ENCODE data around the gene CPA4. TPM values are rescaled to one million over a fixed set of nuclear protein-coding genes. Genes with fewer than 3 reads are reported as not detected.
"Not testable (repeated sequence)": the region's sequence is repeated elsewhere in the genome, so short reads cannot be mapped to it uniquely, and the experiment has no call there.

CPA4 gene
- polyA plus RNA-seq (8.9 and 9.2 TPM in 2 replicates), polyA minus RNA-seq (1.2 and 3.8 TPM in 2 replicates)

- Histone ChIP-seq H3K9ac (ENCODE audit: low read length) (no peak within 1 kb of the TSS), H3K79me2 (replicated peaks; ENCODE audit: insufficient read depth, low read length) (no peaks in the 10 kb centered on the region)
Measured at GRCh38 chr7:130292682-130293257, at the start of gene CPA4. Gene CPA4 (plus strand): TSS chr7:130293161. CDS start chr7:130293181, 20 bp downstream.

GRCh38 chr7:130243486-130243885 is 49.5 kb upstream of the CPA4 start:
- H3K4me3 ChIP-seq (ENCODE audit: low read length); H3K79me2 ChIP-seq (replicated peaks; ENCODE audit: insufficient read depth, low read length); H3K9me3 ChIP-seq (ENCODE audit: low read length); H3K36me3 ChIP-seq (ENCODE audit: insufficient read depth, low read length); H3K27me3 ChIP-seq (ENCODE audit: insufficient read depth, low read depth, low read length); H3K4me2 ChIP-seq (ENCODE audit: low read length); H2AFZ ChIP-seq (ENCODE audit: low read depth, low read length); H3F3A ChIP-seq (ENCODE audit: insufficient read depth, low read length, poor library complexity, severe bottlenecking); H3K27ac ChIP-seq (ENCODE audit: low read length); H4K20me1 ChIP-seq (ENCODE audit: insufficient read depth); H3K9ac ChIP-seq (ENCODE audit: low read length); H3K9me2 ChIP-seq (ENCODE audit: insufficient read depth, low read length): not testable (repeated sequence)

More at GRCh38 chr7:130292682-130293257, at the start of gene CPA4:
- no peak within 1 kb of the TSS for H3K4me2 ChIP-seq (ENCODE audit: low read length)
- no peaks in the 10 kb centered on the region for H3K27me3 ChIP-seq (ENCODE audit: insufficient read depth, low read depth, low read length)
- H3K4me3 ChIP-seq (ENCODE audit: low read length) = no peak within 1 kb of the TSS
- no peaks in the 10 kb centered on the region for H4K20me1 ChIP-seq (ENCODE audit: insufficient read depth)
- H3K36me3 ChIP-seq (ENCODE audit: insufficient read depth, low read length) = no peaks in the 10 kb centered on the region
- no peak within 1 kb of the TSS for H2AFZ ChIP-seq (ENCODE audit: low read depth, low read length)
- H3K27ac ChIP-seq (ENCODE audit: low read length) = peak within 1 kb of the TSS; percentile 57
- H3F3A ChIP-seq (ENCODE audit: insufficient read depth, low read length, poor library complexity, severe bottlenecking) = no peaks in the 10 kb centered on the region
- TF ChIP-seq RAD21 (conservative IDR thresholded peaks at IDR 0.05) (no peak), REST (IDR thresholded peaks at IDR 0.05; ENCODE audit: borderline replicate concordance) (no peak), EP300 (conservative IDR thresholded peaks at IDR 0.05; ENCODE audit: poor library complexity, severe bottlenecking) (no peak), MXI1 (conservative IDR thresholded peaks at IDR 0.05; ENCODE audit: poor library complexity, severe bottlenecking) (no peak), EZH2 (IDR thresholded peaks at IDR 0.05; ENCODE audit: borderline replicate concordance, insufficient read depth, low read length, poor library complexity, severe bottlenecking) (no peak), TAF1 (IDR thresholded peaks at IDR 0.05; ENCODE audit: low read depth) (no peak), POLR2AphosphoS5 (IDR thresholded peaks at IDR 0.05) (no peak), CTCF (IDR thresholded peaks at IDR 0.05; ENCODE audit: poor library complexity, severe bottlenecking) (no peak), SMC3 (conservative IDR thresholded peaks at IDR 0.05; ENCODE audit: poor library complexity) (no peak)
- no peaks in the 10 kb centered on the region for H3K9me2 ChIP-seq (ENCODE audit: insufficient read depth, low read length)
- no peaks in the 10 kb centered on the region for H3K9me3 ChIP-seq (ENCODE audit: low read length)

GRCh38 chr7:130246491-130246890 is 46.5 kb upstream of the CPA4 start:
- not testable (repeated sequence) for H3K9me3 ChIP-seq (ENCODE audit: low read length); H3K4me2 ChIP-seq (ENCODE audit: low read length); H2AFZ ChIP-seq (ENCODE audit: low read depth, low read length)

GRCh38 chr7:130248842-130249241 is 44.1 kb upstream of the CPA4 start:
- H3K27ac ChIP-seq (ENCODE audit: low read length); H3K36me3 ChIP-seq (ENCODE audit: insufficient read depth, low read length); H3K79me2 ChIP-seq (replicated peaks; ENCODE audit: insufficient read depth, low read length); H3K4me3 ChIP-seq (ENCODE audit: low read length); H3F3A ChIP-seq (ENCODE audit: insufficient read depth, low read length, poor library complexity, severe bottlenecking); H3K9ac ChIP-seq (ENCODE audit: low read length); H3K27me3 ChIP-seq (ENCODE audit: insufficient read depth, low read depth, low read length); H2AFZ ChIP-seq (ENCODE audit: low read depth, low read length); H4K20me1 ChIP-seq (ENCODE audit: insufficient read depth); H3K4me2 ChIP-seq (ENCODE audit: low read length); H3K9me3 ChIP-seq (ENCODE audit: low read length); H3K9me2 ChIP-seq (ENCODE audit: insufficient read depth, low read length): not testable (repeated sequence)

More at GRCh38 chr7:130246491-130246890, 46.5 kb upstream of the CPA4 start:
- H3F3A ChIP-seq (ENCODE audit: insufficient read depth, low read length, poor library complexity, severe bottlenecking); H3K79me2 ChIP-seq (replicated peaks; ENCODE audit: insufficient read depth, low read length); H3K4me3 ChIP-seq (ENCODE audit: low read length); H3K9me2 ChIP-seq (ENCODE audit: insufficient read depth, low read length); H3K9ac ChIP-seq (ENCODE audit: low read length); H4K20me1 ChIP-seq (ENCODE audit: insufficient read depth); H3K27ac ChIP-seq (ENCODE audit: low read length); H3K36me3 ChIP-seq (ENCODE audit: insufficient read depth, low read length); H3K27me3 ChIP-seq (ENCODE audit: insufficient read depth, low read depth, low read length): not testable (repeated sequence)

- H3K27ac ChIP-seq (ENCODE audit: low read length); H3K27me3 ChIP-seq (ENCODE audit: insufficient read depth, low read depth, low read length); H3K36me3 ChIP-seq (ENCODE audit: insufficient read depth, low read length); H3K4me2 ChIP-seq (ENCODE audit: low read length); H3K9me2 ChIP-seq (ENCODE audit: insufficient read depth, low read length); H3F3A ChIP-seq (ENCODE audit: insufficient read depth, low read length, poor library complexity, severe bottlenecking); H3K4me3 ChIP-seq (ENCODE audit: low read length); H3K9me3 ChIP-seq (ENCODE audit: low read length); H3K9ac ChIP-seq (ENCODE audit: low read length); H4K20me1 ChIP-seq (ENCODE audit: insufficient read depth); H2AFZ ChIP-seq (ENCODE audit: low read depth, low read length); H3K79me2 ChIP-seq (replicated peaks; ENCODE audit: insufficient read depth, low read length): not testable (repeated sequence)
Measured at GRCh38 chr7:130249626-130250025, 43.3 kb upstream of the CPA4 start.
